ENCODE data around the gene TBX4.

The TBX4 gene

DNA sequence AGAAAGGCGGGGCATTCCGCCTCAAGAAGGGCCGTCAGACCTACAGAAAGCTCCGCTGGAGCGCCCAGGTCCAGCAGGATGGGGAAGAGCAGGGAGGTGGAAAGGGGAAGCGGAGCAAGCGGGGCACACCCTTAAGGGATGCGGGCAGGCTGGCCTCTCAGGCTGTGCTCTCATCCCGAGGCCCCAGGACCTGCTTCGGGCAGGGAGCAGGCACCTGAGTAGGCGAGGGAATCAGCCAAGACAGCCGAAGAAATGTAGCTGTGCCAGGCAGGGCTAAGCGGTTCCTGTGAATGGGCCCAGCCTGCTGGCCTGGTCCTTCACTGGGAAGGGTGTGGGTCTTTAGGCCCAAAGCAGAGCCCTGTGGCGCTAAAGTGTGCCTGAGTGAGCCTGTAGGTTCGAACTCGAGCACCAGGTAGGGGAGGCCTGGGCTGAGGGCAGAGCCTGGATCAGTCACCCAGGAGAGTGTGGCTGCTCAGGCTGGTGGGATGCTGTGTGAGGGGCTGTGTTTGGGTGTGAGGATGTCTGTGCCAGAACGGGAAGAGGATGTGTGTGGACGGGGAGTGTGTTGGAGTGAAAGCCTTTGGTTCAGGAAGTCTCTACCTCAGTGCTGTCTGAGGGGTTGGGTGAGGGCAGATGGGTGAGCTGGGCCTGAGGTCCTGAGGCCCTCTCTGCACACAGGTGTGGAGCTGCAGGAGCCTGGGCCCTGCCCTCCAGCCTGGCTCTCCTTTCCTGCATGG is 3.3 kb downstream of the TBX4 start:
- DNase-seq, result no peak

DNA sequence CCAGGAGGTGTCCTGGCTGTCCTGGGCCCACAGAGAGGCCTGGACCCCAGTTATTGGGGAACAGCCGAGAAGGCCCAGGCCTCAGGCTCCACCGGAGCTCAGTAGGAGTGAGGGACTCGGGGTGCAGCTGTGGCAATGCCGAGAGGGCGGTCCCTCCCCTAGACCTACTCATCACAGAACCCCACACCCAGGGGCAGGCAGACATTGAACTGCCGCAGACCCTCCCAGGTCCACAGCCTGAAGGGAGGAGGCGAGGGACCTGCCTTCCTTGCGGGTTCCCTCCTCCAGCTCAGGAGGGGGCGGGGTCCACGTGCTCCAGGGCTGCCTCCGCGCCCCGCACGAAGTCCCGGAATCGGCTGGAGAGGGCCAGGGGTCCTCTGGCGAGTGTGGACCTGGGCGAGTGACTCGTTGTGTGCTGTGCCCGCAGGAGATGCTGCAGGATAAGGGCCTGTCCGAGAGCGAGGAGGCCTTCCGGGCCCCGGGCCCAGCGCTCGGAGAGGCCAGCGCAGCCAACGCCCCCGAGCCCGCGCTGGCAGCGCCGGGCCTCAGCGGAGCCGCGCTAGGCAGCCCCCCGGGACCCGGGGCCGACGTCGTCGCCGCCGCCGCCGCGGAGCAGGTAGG is 3.9 kb downstream of the TBX4 start:
- DNase-seq, result no peak

- DNase-seq, result no peak
Measured at GRCh38 chr17:61456688-61457225, 4.5 kb downstream of the TBX4 start.

GRCh38 chr17:61457226-61457983 is 5.2 kb downstream of the TBX4 start:
- no peak for DNase-seq

DNA sequence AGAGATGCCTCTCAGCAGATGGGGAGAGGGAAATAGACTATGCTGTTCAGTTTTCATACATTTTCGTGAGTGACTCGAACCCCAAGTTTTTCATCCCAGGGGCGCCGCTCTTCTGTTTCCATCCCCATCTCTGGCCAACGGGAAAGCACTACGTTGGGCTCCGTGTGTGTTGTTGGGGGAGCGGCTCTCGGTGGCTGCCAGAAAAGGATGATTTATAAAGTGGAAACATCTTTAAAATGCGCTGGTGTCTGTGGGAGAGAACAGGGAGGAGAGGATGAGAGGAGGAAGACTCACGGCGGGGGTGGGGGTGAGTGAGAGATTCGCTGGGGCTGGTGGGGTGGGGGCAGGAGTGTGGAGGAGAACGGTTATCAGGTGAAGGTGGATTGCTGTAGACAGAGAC is 5.8 kb downstream of the TBX4 start:
- DNase-seq, result no peak

GRCh38 chr17:61458421-61459141 is 6.4 kb downstream of the TBX4 start:
- no peak for DNase-seq

DNA sequence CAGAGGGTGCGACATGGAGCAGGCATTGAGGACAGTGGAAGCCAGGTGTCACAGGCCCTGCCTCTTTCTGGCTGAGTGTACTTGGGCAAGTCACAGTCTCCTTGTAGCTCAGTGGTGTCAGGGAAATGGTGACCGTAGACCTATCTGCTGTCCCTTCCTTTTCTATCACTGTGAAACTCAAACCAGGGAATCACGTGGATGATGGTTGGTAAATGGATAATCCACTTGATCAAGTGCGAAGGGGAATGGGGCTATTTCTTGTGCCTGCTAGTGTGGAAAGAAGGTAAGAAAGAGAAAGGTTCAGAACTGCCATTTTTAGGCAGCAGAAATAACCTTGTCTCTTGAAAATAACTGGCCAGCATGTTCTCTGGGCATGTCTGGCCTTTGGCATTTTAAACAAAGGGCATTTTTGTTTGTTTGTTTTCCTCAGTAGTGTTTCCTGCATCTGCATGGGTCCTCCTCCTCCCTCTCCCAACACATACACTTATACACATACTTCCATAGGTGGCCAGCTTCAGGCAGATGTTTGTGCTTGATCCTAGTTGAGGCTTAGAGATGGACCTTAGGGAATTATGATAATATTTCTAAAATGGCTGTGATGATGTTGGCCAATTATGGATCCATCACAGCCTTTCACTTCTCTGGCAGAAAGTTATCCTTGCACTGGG is 7.1 kb downstream of the TBX4 start:
- no peak for DNase-seq

DNA sequence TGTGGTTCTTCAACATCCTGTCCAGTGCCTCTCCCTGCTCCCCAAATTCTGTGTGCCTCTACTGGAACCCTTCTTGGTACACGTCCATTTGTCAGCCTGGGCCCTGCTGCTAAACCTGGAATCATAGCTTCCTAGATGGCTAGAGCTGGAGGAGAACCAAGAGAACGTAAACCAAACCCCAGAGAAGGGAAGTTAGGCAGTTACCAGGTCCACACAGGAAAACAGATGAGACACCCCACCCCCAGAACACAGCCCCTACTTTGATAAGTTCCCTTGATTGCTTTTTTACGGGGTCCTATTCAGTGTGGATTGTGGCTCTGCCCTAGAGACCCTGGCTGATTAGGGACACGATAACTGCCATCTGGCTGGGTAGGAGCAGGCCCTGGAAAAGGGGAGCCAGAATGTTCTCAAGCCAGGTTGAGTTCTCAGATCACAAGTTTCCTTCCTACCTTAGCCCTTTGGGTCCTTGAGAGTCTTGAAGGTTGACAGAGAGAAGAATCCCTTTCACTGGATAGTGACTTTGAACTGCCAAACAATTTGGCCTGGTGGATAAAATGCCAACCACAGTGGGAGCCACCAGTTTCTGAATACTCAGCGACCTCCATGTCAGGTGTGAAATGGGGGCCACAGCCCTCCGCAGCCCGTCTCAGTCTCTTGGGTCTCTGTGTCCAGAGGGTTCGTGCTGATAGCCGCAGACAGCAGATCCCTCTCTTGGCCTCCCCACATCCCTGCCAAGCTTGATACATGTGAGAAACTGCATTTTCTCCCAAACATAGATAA is 7.9 kb downstream of the TBX4 start:
- no peak for DNase-seq

GRCh38 chr17:61460796-61461585 is 8.8 kb downstream of the TBX4 start:
- DNase-seq, result no peak

GRCh38 chr17:61461586-61461966 is 9.4 kb downstream of the TBX4 start:
- DNase-seq, result no peak

GRCh38 chr17:61461967-61462718 is 9.9 kb downstream of the TBX4 start:
- DNase-seq, result no peak

DNA sequence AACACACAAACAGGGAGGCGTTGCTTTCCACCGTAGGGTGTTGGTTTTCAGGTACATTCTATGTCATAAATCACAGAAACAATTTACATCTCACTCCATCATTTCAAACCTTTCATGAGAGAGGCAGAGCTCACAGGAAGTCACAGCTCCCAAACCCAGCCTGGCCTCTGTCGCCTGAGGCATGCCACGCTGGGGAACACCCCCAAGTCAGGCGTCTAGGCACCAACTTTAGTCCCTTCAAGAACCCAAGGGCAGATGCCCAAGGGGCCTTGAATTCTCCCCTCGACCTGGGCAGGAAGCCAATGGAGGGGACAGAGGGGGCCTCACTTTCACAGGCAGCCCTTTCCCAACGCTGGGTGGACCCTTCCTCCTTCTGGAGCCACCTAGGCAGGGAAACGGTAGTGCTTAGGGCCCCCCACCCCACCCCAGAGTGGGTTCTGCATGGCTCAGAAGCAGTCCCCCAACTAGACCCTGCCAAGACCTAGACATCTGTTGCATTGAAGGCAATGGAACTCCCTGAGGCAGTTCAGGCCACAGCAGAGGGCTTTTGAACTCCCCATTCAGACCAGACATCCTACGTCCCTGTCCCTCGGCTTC is 10.6 kb downstream of the TBX4 start:
- DNase-seq, result no peak

DNA sequence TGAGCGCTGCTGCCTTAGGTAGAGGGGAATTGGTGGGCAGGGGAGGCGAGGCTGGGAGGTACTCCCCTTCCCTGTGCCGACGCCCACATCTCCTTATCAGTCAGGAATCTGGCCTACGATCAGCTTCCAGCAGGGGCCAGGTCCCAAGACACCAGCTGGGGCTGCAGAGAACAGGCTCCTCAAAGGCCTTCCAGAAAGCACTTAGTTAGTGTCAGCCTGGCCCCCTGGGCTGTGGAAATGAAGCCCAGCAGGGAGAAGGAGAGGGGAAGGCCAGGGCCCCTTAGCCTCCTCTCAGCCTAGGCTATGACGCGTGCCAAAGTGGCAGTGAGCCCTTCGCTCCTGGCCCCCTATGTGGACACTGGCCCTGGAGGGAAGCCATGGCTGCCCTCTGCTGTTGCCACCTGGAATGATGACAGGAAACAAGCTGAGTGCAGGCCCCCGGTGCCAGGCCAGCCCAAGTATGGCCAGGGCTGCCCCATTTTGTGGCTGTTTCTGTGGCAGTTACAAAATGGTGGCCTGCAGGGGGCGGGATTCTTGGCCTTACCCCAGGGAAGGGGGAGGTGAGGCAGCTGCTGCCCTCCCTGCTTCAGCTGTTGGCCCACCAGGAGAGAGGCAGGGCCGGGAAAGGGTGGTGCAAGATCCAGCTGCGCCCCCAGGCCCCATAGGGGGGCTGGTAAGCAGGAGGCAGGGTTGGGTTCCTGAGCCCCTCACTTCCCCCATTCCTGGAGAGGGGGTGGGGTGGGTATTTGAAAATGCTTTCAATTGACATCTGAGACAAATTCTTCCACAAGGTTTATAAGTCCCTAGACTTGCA is 11.3 kb downstream of the TBX4 start:
- no peak for DNase-seq

GRCh38 chr17:61464130-61464842 is 12.1 kb downstream of the TBX4 start:
- no peak for DNase-seq

- DNase-seq, result no peak
Measured at GRCh38 chr17:61464843-61465180, 12.6 kb downstream of the TBX4 start.

- no peak for DNase-seq
Measured at GRCh38 chr17:61465550-61466237, 13.5 kb downstream of the TBX4 start.

DNA sequence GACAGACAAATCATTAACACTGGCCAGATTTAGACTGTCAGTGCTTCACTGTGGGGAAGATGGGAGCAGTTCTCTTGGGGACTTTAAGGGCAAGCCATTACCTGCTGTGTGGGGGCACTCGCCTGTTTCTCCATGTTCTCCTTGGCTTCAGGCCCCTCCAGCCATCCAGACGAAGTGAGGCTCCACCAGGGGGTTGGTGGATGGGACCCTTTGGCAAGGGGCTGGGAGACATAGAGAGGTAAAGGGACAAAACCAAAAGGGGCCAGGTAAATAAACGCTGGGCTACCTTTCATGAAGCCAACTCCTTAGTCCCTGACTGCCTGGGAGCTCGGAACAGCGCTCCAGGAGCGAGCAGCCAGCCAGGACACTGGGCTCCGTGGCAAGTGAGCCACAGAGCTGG is 14.0 kb downstream of the TBX4 start:
- no peak for DNase-seq
